ENCODE measurements around the gene FHOD1. TPM values are rescaled to one million over a fixed set of nuclear protein-coding genes. Genes with fewer than 3 reads are reported as not detected.

Gene FHOD1
- polyA plus RNA-seq, 2 of the 4 experiments (the other 2 are of a cell fraction) = 16.1 to 33.6 TPM

- ATAC-seq = peak in 1 of 2 experiments; percentile 16; a peak in 3 of 6 replicates
- no peak overlapping the region for H3K27ac ChIP-seq
- DNase-seq (ENCODE audit: low read depth in 1 of 2, low spot score in 1 of 2) = no peak
- H3K4me3 ChIP-seq = no peak overlapping the region
- ChIA-PET CTCF (interaction anchor here (0.5 to 4.6 kb wide), 8 partner anchors 9 to 196 kb away, joined by 3 to 25 read pairs (median 4); partner anchors contain the start of gene PLEKHG4), POLR2A (interaction anchor here (0.9 to 1.1 kb wide), 2 partner anchors 10 to 22 kb away, joined by 3 to 5 read pairs; partner anchors contain the start of gene FHOD1)
- 86% methylated on average over 5 of the region's 5 CpGs for WGBS (ENCODE audit: missing lambda C conversion rate)
- no peak overlapping the region for H3K4me2 ChIP-seq
- H3K4me1 ChIP-seq = peaks cover 12% of the 10 kb centered on the region
- H3K9me3 ChIP-seq = no peaks in the 10 kb centered on the region
- FAIRE-seq = no peak
- no peak for TF ChIP-seq SREBF2 (IDR thresholded peaks at IDR 0.05)
- TF ChIP-seq MAFK (IDR thresholded peaks at IDR 0.05; ENCODE audit: partially characterized antibody) = no peak
- no peak for TF ChIP-seq HES2 (IDR thresholded peaks at IDR 0.05)
- no peak for TF ChIP-seq HEYL (CRISPR knock-in tag; IDR thresholded peaks at IDR 0.05)
- no peak for TF ChIP-seq POLR2A (IDR thresholded peaks at IDR 0.05; ENCODE audit: low read length)
- TF ChIP-seq EP300 (IDR thresholded peaks at IDR 0.05) = no peak
- TF ChIP-seq BCL3 (IDR thresholded peaks at IDR 0.05) = no peak
- no peak for TF ChIP-seq EHMT2 (IDR thresholded peaks at IDR 0.05; ENCODE audit: low read depth)
- TF ChIP-seq JUN (IDR thresholded peaks at IDR 0.05) = no peak
- no peak for TF ChIP-seq KDM5A (IDR thresholded peaks at IDR 0.05)
- no peak for TF ChIP-seq CBX2 (IDR thresholded peaks at IDR 0.05; ENCODE audit: borderline replicate concordance, low read depth)
- TF ChIP-seq NFE2L2 (conservative IDR thresholded peaks at IDR 0.05; ENCODE audit: low read length) = no peak
- TF ChIP-seq TFCP2L1 (CRISPR knock-in tag; IDR thresholded peaks at IDR 0.05) = no peak
- TF ChIP-seq ESRRA (IDR thresholded peaks at IDR 0.05; ENCODE audit: borderline replicate concordance, low read length) = no peak
These were observed 22.5 kb upstream of the FHOD1 start for GRCh38 chr16:67269766-67270165.

DNA sequence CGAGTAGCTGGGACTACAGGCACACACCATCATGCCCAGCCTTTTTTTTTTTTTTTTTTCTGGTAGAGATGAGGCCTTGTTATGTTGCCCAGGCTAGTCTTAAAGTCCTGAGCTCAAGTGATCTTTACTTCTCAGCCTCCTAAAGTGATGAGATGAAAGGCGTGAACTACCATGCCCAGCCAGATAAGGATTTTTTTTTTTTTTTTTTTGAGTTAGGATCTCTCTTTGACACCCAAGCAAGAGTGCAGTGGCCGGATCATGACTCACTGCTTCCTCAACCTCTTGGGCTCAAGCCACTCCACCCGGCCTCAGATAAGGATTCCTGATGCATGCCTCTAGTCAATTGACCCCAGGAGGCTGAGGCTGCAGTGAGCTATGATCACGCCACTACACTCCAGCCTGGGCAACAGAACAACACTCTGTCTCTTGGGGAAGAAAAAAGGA is 20.9 kb upstream of the FHOD1 start:
- TF ChIP-seq RCOR1 (IDR thresholded peaks at IDR 0.05; ENCODE audit: low read depth, low read length) (no peak), CHD4 (IDR thresholded peaks at IDR 0.05; ENCODE audit: borderline replicate concordance) (no peak), FOSL2 (IDR thresholded peaks at IDR 0.05) (no peak), FOSL2 (CRISPR knock-in tag; IDR thresholded peaks at IDR 0.05) (peak; percentile 13; the same call in 1 of the 2 replicates)
- TF ChIP-seq, protein P1, sequence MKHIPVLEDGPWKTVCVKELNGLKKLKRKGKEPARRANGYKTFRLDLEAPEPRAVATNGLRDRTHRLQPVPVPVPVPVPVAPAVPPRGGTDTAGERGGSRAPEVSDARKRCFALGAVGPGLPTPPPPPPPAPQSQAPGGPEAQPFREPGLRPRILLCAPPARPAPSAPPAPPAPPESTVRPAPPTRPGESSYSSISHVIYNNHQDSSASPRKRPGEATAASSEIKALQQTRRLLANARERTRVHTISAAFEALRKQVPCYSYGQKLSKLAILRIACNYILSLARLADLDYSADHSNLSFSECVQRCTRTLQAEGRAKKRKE (CRISPR knock-in tag; IDR thresholded peaks at IDR 0.05; ENCODE audit: low read depth) = no peak
- FAIRE-seq = no peak
- POLR2A ChIA-PET = interaction anchor here (0.6 to 0.9 kb wide), 5 partner anchors 10 to 220 kb away, joined by 4 to 9 read pairs (median 5); no protein-coding TSS in a partner anchor

GRCh38 chr16:67265834-67266233 is 18.6 kb upstream of the FHOD1 start:
- whole genome bisulfite sequencing (ENCODE audit: missing lambda C conversion rate) = 87% methylated on average over 8 of the region's 8 CpGs
- POLR2A ChIA-PET = interaction anchor here (1.2 kb wide), 1 partner anchor 20 kb away, joined by 6 read pairs; no protein-coding TSS in a partner anchor
- H3K4me3 ChIP-seq = no peak overlapping the region
- DNase-seq (ENCODE audit: low read depth in 1 of 2, low spot score in 1 of 2) = no peak
- no peak overlapping the region for H3K4me2 ChIP-seq
- no peak overlapping the region for H3K27ac ChIP-seq
- peaks cover 12% of the 10 kb centered on the region for H3K4me1 ChIP-seq
- no peak for TF ChIP-seq KDM5A (IDR thresholded peaks at IDR 0.05)
- TF ChIP-seq ZNF302 (CRISPR knock-in tag; IDR thresholded peaks at IDR 0.05) = no peak
- TF ChIP-seq MAX (IDR thresholded peaks at IDR 0.05) = no peak
- TF ChIP-seq NR3C1 (IDR thresholded peaks at IDR 0.05) = no peak
- TF ChIP-seq BCL3 (IDR thresholded peaks at IDR 0.05) = no peak
- TF ChIP-seq JUN (IDR thresholded peaks at IDR 0.05) = no peak
- TF ChIP-seq, protein P1 (CRISPR knock-in tag; IDR thresholded peaks at IDR 0.05; ENCODE audit: low read depth) = no peak
- TF ChIP-seq HOXB13 (CRISPR knock-in tag; IDR thresholded peaks at IDR 0.05; ENCODE audit: low read depth) = no peak
- TF ChIP-seq CTCF (IDR thresholded peaks at IDR 0.05) = no peak
- TF ChIP-seq RNF2 (IDR thresholded peaks at IDR 0.05; ENCODE audit: borderline replicate concordance, low read depth) = no peak
- CTCF ChIA-PET = interaction anchor here (0.8 to 4.8 kb wide), 9 partner anchors 12 to 370 kb away, joined by 3 to 26 read pairs (median 4); partner anchors contain the start of genes FHOD1, PLEKHG4 and SLC9A5
- no peak for ATAC-seq
- H3K9me3 ChIP-seq = no peaks in the 10 kb centered on the region
- FAIRE-seq = no peak

More for the DNA sequence above, 20.9 kb upstream of the FHOD1 start:
- no peak overlapping the region for H3K4me2 ChIP-seq
- CTCF ChIA-PET = interaction anchor here (0.6 to 4.6 kb wide), 11 partner anchors 8 to 726 kb away, joined by 3 to 25 read pairs (median 5); partner anchors contain the start of gene PLEKHG4
- WGBS (ENCODE audit: missing lambda C conversion rate) = 48% methylated on average over 5 of the region's 5 CpGs
- H3K4me1 ChIP-seq = peaks cover 12% of the 10 kb centered on the region
- ATAC-seq (peak; percentile 54 to 66; a peak in 3 of 6 replicates), DNase-seq (ENCODE audit: low read depth in 1 of 2, low spot score in 1 of 2) (peak in 1 of 2 experiments; percentile 61)
- H3K9me3 ChIP-seq = no peaks in the 10 kb centered on the region
- 0 out of 6 replicates have a peak overlapping the region, but pooled peaks of 1 of the 2 experiments have one; percentile 29 for H3K27ac ChIP-seq
- H3K4me3 ChIP-seq = no peak overlapping the region
